MG63 (cell line): ENCODE data around the gene RPS6KA3. TPM values are rescaled to one million over a fixed set of nuclear protein-coding genes. Genes with fewer than 3 reads are reported as not detected.
A peak's percentile ranks its signal among the peaks of the same experiment; 100 is the strongest.

Source experiments
- DNase-seq: peaks from one replicate; pipeline ENCODE4 v3.0.0-alpha.2; 2020
- H3K27me3 ChIP-seq: fragments of 250-450 bp; sonication (Bioruptor Pico); 2 replicates; pipeline ENCODE4 v1.5.1; 2020; ENCODE audit warnings: mild to moderate bottlenecking, moderate library complexity
- H3K36me3 ChIP-seq: fragments of 250-450 bp; sonication (Bioruptor Pico); 2 replicates; pipeline ENCODE4 v1.5.1; 2020; ENCODE audit warnings: mild to moderate bottlenecking, moderate library complexity
- H3K4me3 ChIP-seq: fragments of 250-450 bp; sonication (Bioruptor Pico); 2 replicates; pipeline ENCODE4 v1.5.1; 2020; ENCODE audit warnings: mild to moderate bottlenecking, moderate library complexity
- H3K9me3 ChIP-seq: fragments of 250-450 bp; sonication (Bioruptor Pico); 2 replicates; pipeline ENCODE4 v1.5.1; 2020; ENCODE audit warnings: mild to moderate bottlenecking, moderate library complexity
- total RNA-seq: library from RNA; depleted of rRNA; stranded (reverse); fragments of >200 nt; shearing (Covaris generic); gene quantifications from 2 replicates; pipeline ENCODE4 v1.2.3, GENCODE V29; 2014; ENCODE audit warnings: low replicate concordance; rRNA removed

The RPS6KA3 gene
- 25.5 and 26.6 TPM in 2 replicates for total RNA-seq

DNA sequence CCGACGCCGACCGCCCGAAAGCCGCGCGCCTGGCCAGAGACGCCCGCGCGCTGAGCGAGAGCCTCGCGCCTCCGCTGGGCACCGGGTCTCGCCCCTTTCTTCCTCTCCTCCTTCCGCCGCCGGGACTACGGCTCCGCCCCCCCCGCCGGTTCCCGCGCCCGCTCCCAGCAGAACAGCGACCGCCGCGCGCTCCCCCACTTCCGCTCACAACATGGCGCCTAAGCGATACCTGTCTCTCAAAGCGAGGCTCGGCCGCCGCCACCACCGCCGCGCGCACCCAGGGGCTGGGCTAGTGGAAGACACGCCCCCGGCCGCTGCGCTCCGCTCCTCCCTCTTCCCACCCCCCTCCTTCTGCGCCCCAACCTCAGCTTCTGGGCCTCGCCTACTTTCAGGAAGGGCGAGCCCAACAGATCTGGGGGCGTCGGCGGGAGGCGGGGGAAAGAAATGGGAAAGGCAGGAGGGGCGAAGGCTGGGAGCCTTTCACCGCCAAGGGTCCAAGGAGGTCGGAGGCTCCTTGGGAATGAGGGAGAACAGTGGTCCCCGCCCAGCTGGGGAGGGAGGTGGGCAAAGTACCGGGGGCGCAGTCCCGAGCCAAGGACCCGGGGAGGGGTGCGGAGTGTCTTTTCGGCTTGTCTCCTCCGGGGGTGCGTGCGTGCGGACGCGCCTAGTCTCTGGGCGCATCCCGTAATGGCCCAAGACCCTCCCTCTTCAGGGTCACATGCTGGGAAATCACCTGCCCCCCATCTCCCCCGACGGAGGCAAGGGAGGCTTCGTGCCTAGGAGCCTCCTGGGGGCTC lies at the start of gene RPS6KA3:
TSS of gene RPS6KA3 (minus strand) at position 100 of the 797 bp plus-strand sequence. CDS start 277 bp downstream, outside the sequence.
- DNase-seq: peak; percentile 86
- H3K36me3 ChIP-seq: no peaks in the 10 kb centered on the region
- H3K9me3 ChIP-seq: no peaks in the 10 kb centered on the region
- no peaks in the 10 kb centered on the region for H3K27me3 ChIP-seq
- peak within 1 kb of the TSS; percentile 69 for H3K4me3 ChIP-seq

GRCh38 chrX:20315140-20315539 lies 48.4 kb upstream of the RPS6KA3 start:
- no peaks in the 10 kb centered on the region for H3K36me3 ChIP-seq
- H3K4me3 ChIP-seq: no peak overlapping the region
- DNase-seq: no peak
- H3K9me3 ChIP-seq: no peaks in the 10 kb centered on the region
- H3K27me3 ChIP-seq: no peaks in the 10 kb centered on the region

GRCh38 chrX:20313899-20314298 lies 47.2 kb upstream of the RPS6KA3 start:
- Histone ChIP-seq H3K9me3 (no peaks in the 10 kb centered on the region), H3K27me3 (no peaks in the 10 kb centered on the region), H3K36me3 (no peaks in the 10 kb centered on the region), H3K4me3 (no peak overlapping the region)
- DNase-seq: no peak

- DNase-seq: no peak
- H3K36me3 ChIP-seq: no peaks in the 10 kb centered on the region
- H3K4me3 ChIP-seq: no peak overlapping the region
- no peaks in the 10 kb centered on the region for H3K9me3 ChIP-seq
- no peaks in the 10 kb centered on the region for H3K27me3 ChIP-seq
Observed at GRCh38 chrX:20312018-20312417, 45.3 kb upstream of the RPS6KA3 start.

DNA sequence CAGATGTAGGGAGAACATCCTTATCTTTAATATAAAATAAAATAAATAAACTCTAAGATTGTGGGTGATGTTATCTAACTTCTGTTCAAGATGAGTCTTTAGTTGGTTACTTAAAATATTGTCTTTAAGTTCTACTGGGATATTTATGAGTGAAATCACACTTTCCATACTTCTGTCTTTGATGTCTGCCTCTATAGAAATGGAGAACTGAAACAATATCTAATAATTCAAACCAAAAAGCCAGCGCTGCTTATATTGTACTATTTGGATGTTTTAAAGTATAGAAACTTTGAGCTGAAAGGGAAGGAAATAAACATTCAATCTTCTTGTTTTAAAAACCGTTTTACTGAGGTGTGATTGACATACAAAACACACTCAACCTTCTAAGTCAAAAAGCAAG lies 44.8 kb upstream of the RPS6KA3 start:
- Histone ChIP-seq H3K36me3 (no peaks in the 10 kb centered on the region), H3K4me3 (no peak overlapping the region), H3K27me3 (no peaks in the 10 kb centered on the region), H3K9me3 (no peaks in the 10 kb centered on the region)
- DNase-seq: no peak

- Histone ChIP-seq H3K4me3 (no peak overlapping the region), H3K27me3 (no peaks in the 10 kb centered on the region), H3K36me3 (no peaks in the 10 kb centered on the region), H3K9me3 (no peaks in the 10 kb centered on the region)
- DNase-seq: peak; percentile 23
Observed at GRCh38 chrX:20309806-20310205, 43.1 kb upstream of the RPS6KA3 start.

DNA sequence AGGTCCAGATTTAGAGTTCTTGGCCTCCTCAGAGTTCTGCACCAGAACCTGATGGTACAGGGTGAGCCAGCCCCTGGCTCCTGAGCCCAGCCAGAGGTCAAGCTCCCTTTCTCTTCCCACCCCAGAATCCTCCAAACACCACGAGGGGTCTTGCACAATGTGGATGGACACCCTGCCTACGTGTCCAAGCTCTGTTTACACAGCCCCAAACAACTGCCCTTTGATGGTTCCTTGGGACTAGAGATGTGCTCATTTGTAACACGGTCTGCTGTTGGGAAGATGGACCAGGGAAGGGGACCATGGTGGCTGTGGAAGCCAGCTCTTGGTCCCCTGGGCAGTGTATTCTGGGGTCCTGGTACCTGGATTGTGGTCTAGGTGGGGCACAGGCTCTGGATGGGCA lies 40.0 kb upstream of the RPS6KA3 start:
- no peak for DNase-seq
- Histone ChIP-seq H3K4me3 (no peak overlapping the region), H3K9me3 (no peaks in the 10 kb centered on the region), H3K27me3 (no peaks in the 10 kb centered on the region), H3K36me3 (no peaks in the 10 kb centered on the region)

GRCh38 chrX:20300822-20301221 lies 34.1 kb upstream of the RPS6KA3 start:
- Histone ChIP-seq H3K36me3 (no peaks in the 10 kb centered on the region), H3K27me3 (no peaks in the 10 kb centered on the region), H3K4me3 (no peak overlapping the region), H3K9me3 (no peaks in the 10 kb centered on the region)
- DNase-seq: no peak

- Histone ChIP-seq H3K9me3 (no peaks in the 10 kb centered on the region), H3K4me3 (no peak overlapping the region), H3K27me3 (no peaks in the 10 kb centered on the region), H3K36me3 (no peaks in the 10 kb centered on the region)
- no peak for DNase-seq
Observed at GRCh38 chrX:20294957-20295356, 28.2 kb upstream of the RPS6KA3 start.

- H3K27me3 ChIP-seq: no peaks in the 10 kb centered on the region
- H3K4me3 ChIP-seq: no peak overlapping the region
- no peaks in the 10 kb centered on the region for H3K36me3 ChIP-seq
- no peaks in the 10 kb centered on the region for H3K9me3 ChIP-seq
- DNase-seq: no peak
Observed at GRCh38 chrX:20294284-20294683, 27.6 kb upstream of the RPS6KA3 start.

- Histone ChIP-seq H3K27me3 (no peaks in the 10 kb centered on the region), H3K36me3 (no peaks in the 10 kb centered on the region), H3K9me3 (no peaks in the 10 kb centered on the region), H3K4me3 (no peak overlapping the region)
- no peak for DNase-seq
Observed at GRCh38 chrX:20285511-20285910, 18.8 kb upstream of the RPS6KA3 start.

- H3K27me3 ChIP-seq: no peaks in the 10 kb centered on the region
- H3K9me3 ChIP-seq: no peaks in the 10 kb centered on the region
- DNase-seq: no peak
- H3K36me3 ChIP-seq: no peaks in the 10 kb centered on the region
- no peak overlapping the region for H3K4me3 ChIP-seq
Observed at GRCh38 chrX:20284992-20285391, 18.3 kb upstream of the RPS6KA3 start.

GRCh38 chrX:20284444-20284843 lies 17.7 kb upstream of the RPS6KA3 start:
- Histone ChIP-seq H3K4me3 (no peak overlapping the region), H3K27me3 (no peaks in the 10 kb centered on the region), H3K36me3 (no peaks in the 10 kb centered on the region), H3K9me3 (no peaks in the 10 kb centered on the region)
- no peak for DNase-seq

DNA sequence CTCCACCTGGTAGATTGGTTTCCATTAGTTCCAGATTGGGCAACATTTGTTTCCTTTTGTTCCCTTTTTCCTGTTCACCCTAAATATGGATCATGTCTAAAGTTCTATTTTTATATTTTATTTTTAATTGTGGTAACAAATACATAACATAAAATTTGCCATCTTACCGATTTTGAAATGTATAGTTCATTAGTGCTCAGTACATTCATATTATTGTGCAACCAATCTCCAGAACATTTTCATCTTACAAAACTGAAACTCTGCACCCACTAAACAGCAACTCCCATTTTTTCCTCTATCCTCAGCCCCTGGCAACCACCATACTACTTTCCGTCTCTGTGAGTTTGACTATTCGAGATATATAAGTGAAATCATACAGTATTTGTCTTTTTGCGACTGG lies 14.2 kb upstream of the RPS6KA3 start:
- DNase-seq: no peak
- Histone ChIP-seq H3K27me3 (no peaks in the 10 kb centered on the region), H3K36me3 (no peaks in the 10 kb centered on the region), H3K9me3 (no peaks in the 10 kb centered on the region), H3K4me3 (no peak overlapping the region)

DNA sequence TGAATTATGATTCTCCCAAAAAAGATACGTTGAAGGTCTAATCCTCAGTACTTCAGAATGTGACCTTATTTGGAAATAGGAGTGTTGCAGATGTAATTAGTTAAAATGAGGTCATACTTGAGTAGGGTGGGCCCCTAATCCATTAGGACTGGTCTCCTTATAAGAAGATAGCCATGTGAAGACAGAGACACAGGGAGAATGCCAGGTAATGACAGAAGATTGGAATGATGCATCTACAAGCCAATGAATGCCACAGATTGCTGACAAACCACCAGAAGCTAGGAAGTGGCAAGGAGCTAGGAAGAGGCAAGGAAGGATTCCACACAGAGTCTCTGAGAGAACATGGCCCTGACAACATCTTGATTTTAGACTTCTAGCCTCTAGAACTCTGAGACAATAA lies 7.4 kb upstream of the RPS6KA3 start:
- DNase-seq: no peak
- Histone ChIP-seq H3K9me3 (no peaks in the 10 kb centered on the region), H3K4me3 (no peak overlapping the region), H3K36me3 (no peaks in the 10 kb centered on the region), H3K27me3 (no peaks in the 10 kb centered on the region)

DNA sequence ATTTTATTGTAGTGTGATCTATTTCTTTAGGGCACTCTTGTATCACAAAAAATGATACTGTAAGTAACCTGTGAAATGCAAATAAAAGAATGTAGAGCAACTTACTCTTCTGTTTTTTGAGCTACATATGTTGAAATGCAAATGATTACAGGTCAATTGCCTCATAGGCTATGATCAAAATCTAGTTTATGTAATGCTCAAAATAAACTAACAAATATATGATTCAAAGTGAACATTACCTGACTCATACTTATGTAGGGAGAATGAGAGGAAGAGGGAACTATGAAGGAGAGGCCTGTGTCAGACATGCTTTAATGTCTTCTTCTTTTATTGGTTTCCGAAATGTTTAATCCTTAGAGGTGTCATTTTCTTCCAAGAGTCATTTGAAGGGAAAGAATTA lies 5.0 kb upstream of the RPS6KA3 start:
- H3K4me3 ChIP-seq: no peak overlapping the region
- H3K27me3 ChIP-seq: no peaks in the 10 kb centered on the region
- H3K36me3 ChIP-seq: no peaks in the 10 kb centered on the region
- DNase-seq: no peak
- no peaks in the 10 kb centered on the region for H3K9me3 ChIP-seq

GRCh38 chrX:20271186-20271585 lies 4.5 kb upstream of the RPS6KA3 start:
- Histone ChIP-seq H3K9me3 (no peaks in the 10 kb centered on the region), H3K4me3 (no peak overlapping the region), H3K27me3 (no peaks in the 10 kb centered on the region), H3K36me3 (no peaks in the 10 kb centered on the region)
- DNase-seq: no peak

DNA sequence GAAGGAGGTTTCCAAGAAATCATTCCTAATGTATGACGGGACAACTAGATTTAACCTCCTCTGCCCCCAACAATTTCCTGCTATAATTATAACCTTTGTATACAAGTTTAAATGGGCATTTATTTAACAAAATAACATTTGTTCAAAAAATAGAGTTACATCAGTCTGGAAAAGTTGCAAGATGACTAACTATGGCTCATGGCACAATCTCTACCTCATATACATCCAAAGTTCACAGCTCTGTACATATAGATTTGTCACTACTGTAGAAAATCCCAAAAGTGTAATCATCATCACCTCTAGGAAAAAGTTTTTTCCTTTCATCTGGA lies 3.8 kb upstream of the RPS6KA3 start:
- no peak for DNase-seq
- Histone ChIP-seq H3K9me3 (no peaks in the 10 kb centered on the region), H3K36me3 (no peaks in the 10 kb centered on the region), H3K27me3 (no peaks in the 10 kb centered on the region), H3K4me3 (no peak overlapping the region)
